Osteoblast (primary cell): Measurements from ENCODE around the gene LRRC2. TPM values are rescaled to one million over a fixed set of nuclear protein-coding genes. Genes with fewer than 3 reads are reported as not detected.

Source experiments
- DNase-seq: peaks from one replicate; pipeline ENCODE4 v3.0.0; 2011; ENCODE audit warnings: low spot score, mixed read lengths; ENCODE audit not compliant: insufficient read length; ENCODE audit errors: missing footprints
- H2AFZ ChIP-seq: 2 replicates; pipeline ENCODE4 v1.6.0; 2011; ENCODE audit warnings: mild to moderate bottlenecking, low read length
- H3K27ac ChIP-seq: 2 replicates; pipeline ENCODE4 v1.5.1; 2011; ENCODE audit warnings: mild to moderate bottlenecking, low read depth, low read length, moderate library complexity
- H3K27me3 ChIP-seq: 2 replicates; pipeline ENCODE4 v1.6.0; 2012; ENCODE audit warnings: mild to moderate bottlenecking, control low read depth, inconsistent platforms, low read length, moderate library complexity; ENCODE audit not compliant: insufficient read depth
- H3K36me3 ChIP-seq: 2 replicates; pipeline ENCODE4 v1.5.1; 2011; ENCODE audit warnings: mild to moderate bottlenecking, low read length, control low read depth, moderate library complexity; ENCODE audit not compliant: insufficient read depth
- H3K4me1 ChIP-seq: 2 replicates; pipeline ENCODE4 v1.5.1; 2011; ENCODE audit warnings: mild to moderate bottlenecking, low read length, control low read depth, moderate library complexity; ENCODE audit not compliant: insufficient read depth
- H3K4me2 ChIP-seq: 2 replicates; pipeline ENCODE4 v1.6.0; 2011; ENCODE audit warnings: mild to moderate bottlenecking, low read length; ENCODE audit not compliant: insufficient read depth
- H3K4me3 ChIP-seq: fragments of 200-600 bp; sonication (generic); 3 replicates; pipeline ENCODE4 v1.5.1; 2012; ENCODE audit warnings: mild to moderate bottlenecking, low read length, inconsistent platforms; ENCODE audit not compliant: insufficient read depth
- H3K79me2 ChIP-seq: 2 replicates; pipeline ENCODE4 v1.6.0; 2012; ENCODE audit warnings: mild to moderate bottlenecking, low read length, control low read depth, inconsistent platforms; ENCODE audit not compliant: insufficient read depth
- H3K9me3 ChIP-seq: 2 replicates; pipeline ENCODE4 v1.5.1; 2011; ENCODE audit warnings: low read depth, low read length, control low read depth
- H4K20me1 ChIP-seq: 2 replicates; pipeline ENCODE4 v1.6.0; 2012; ENCODE audit warnings: mild to moderate bottlenecking, low read length, control low read depth; ENCODE audit not compliant: insufficient read depth
- total RNA-seq: library from RNA; depleted of rRNA; stranded (reverse); fragments of >200 nt; gene quantifications from 2 replicates; pipeline ENCODE4 v1.2.3, GENCODE V29; 2012
- TF ChIP-seq, protein P1 (sequence below): IDR thresholded peaks from 2 replicates; pipeline ENCODE4 v1.5.1; 2011; ENCODE audit warnings: mild to moderate bottlenecking, low read depth, low read length, moderate library complexity; ENCODE audit errors: extremely low read depth

LRRC2 gene
- total RNA-seq, 1 donor: 5.1 TPM

DNA sequence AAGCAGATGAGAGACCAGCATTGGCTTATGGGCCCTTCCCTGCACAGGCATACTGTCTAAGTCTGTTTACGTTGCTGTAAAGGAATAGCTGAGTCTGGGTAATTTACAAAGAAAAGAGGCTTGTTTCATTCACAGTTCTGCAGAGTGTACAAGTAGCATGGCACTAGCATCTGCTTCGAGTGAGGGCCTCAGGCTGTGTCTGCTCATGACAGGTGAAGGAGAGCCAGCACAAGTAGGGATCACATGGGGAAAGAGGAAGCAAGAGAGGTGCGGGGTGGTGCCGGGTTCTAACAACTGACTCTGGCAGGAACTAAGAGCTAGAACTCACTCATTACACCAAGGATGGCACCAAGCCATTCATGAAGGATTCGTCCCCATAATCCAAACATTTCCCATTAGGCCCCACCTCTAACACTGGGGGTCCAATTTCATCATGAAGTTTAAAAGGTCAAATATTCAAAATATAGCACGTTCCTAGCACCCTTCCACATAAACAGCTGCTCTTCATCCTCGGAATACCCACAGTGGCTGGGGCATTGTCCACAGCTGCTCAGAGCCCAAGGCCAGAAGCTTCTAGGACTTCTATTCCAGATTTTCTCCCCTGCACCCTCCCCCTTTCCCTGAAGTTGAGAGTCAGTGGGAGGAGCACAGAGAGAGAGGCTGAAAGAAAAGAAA is 62.8 kb downstream of the LRRC2 start:
- Histone ChIP-seq H4K20me1 (no peaks in the 10 kb centered on the region), H3K27ac (no peak overlapping the region), H3K79me2 (no peaks in the 10 kb centered on the region), H3K27me3 (no peaks in the 10 kb centered on the region), H3K4me2 (no peak overlapping the region), H3K9me3 (no peaks in the 10 kb centered on the region), H2AFZ (no peak overlapping the region), H3K36me3 (no peaks in the 10 kb centered on the region), H3K4me1 (peaks cover 20% of the 10 kb centered on the region), H3K4me3 (no peak overlapping the region)
- DNase-seq: no peak
- TF ChIP-seq, protein P1, sequence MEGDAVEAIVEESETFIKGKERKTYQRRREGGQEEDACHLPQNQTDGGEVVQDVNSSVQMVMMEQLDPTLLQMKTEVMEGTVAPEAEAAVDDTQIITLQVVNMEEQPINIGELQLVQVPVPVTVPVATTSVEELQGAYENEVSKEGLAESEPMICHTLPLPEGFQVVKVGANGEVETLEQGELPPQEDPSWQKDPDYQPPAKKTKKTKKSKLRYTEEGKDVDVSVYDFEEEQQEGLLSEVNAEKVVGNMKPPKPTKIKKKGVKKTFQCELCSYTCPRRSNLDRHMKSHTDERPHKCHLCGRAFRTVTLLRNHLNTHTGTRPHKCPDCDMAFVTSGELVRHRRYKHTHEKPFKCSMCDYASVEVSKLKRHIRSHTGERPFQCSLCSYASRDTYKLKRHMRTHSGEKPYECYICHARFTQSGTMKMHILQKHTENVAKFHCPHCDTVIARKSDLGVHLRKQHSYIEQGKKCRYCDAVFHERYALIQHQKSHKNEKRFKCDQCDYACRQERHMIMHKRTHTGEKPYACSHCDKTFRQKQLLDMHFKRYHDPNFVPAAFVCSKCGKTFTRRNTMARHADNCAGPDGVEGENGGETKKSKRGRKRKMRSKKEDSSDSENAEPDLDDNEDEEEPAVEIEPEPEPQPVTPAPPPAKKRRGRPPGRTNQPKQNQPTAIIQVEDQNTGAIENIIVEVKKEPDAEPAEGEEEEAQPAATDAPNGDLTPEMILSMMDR: no peak

DNA sequence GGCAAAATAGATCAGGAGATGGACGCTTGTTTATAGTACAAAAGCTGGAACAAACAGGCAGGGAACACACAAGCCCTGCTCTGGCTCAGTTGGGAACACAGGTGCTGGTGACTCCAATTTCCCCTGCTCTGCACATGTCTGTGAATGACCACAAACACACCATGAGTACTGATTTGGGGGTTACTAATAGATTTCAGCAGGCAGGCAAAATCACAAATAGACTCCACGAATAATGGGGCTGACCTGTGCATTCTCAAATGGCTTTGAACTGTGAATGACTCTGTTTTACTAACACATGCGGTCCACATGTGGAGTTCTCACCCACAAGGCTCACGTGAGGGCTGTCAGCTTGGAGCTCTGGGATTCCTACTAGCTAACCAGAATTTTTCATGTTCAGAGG is 64.4 kb downstream of the LRRC2 start:
- Histone ChIP-seq H3K4me2 (no peak overlapping the region), H3K27me3 (no peaks in the 10 kb centered on the region), H3K36me3 (no peaks in the 10 kb centered on the region), H3K9me3 (no peaks in the 10 kb centered on the region), H3K79me2 (no peaks in the 10 kb centered on the region), H4K20me1 (no peaks in the 10 kb centered on the region), H3K4me1 (peaks cover 24% of the 10 kb centered on the region), H3K27ac (no peak overlapping the region), H2AFZ (no peak overlapping the region), H3K4me3 (no peak overlapping the region)
- TF ChIP-seq, protein P1: no peak
- no peak for DNase-seq

DNA sequence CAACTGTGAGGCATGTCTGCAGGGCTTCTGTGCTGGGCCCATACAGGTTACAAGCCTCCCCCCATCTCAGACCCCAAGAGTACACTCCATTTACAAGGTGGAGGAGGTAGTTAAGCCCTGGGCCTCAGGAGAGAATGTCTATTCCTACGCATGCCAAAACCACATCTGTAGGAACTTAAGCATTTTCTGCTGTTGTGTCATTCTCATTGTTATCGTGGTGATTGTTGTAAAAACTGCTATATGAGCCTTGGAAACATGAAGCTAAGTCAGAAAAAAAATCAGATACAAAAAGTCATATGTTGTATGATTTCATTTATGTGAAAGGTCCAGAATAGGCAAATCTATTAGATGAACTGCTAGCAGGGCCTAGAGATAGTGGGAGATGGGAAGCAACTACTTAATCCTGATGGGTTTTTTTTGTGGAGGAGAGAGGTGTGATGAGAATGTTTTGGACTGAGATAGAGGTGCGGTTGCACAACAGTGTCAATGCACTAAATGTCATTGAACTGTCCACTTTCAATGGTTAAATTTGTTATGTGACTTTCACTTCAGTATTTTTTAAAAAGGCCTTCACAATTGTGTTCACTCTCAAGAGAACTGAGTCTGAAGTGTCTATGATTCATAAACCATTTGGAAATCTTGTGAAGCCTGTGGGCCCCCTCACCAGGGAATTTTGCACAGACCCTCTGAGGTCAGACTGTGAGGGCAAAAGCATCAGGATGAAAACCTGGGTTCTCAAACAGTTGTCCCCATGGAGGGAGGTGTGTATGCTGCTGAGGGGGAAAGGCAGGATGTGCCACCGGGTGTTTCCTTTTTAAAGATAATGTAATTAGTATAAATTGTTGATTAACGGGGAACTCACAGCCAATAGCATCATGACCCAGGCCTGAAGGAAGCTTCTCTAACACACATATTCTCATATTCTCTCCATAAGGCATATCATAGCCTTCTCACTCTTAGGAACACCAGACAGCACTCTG is 65.2 kb downstream of the LRRC2 start:
- Histone ChIP-seq H3K9me3 (no peaks in the 10 kb centered on the region), H3K27ac (peak overlapping the region; percentile 38), H2AFZ (no peak overlapping the region), H4K20me1 (no peaks in the 10 kb centered on the region), H3K4me2 (peak overlapping the region; percentile 7), H3K27me3 (no peaks in the 10 kb centered on the region), H3K4me1 (peaks cover 32% of the 10 kb centered on the region), H3K4me3 (no peak overlapping the region), H3K79me2 (no peaks in the 10 kb centered on the region), H3K36me3 (no peaks in the 10 kb centered on the region)
- DNase-seq: peak; percentile 90
- TF ChIP-seq, protein P1: no peak
